A549 treated with CpdA at 1 μM for 4 hours (cell line): ENCODE measurements around the gene SEC14L6. TPM values are rescaled to one million over a fixed set of nuclear protein-coding genes. Genes with fewer than 3 reads are reported as not detected.

ENCODE experiments used
- total RNA-seq: library from RNA; stranded (reverse); fragments of 200-300 nt; extraction: Qiagen RNA extraction; gene quantifications from 5 replicates; pipeline ENCODE4 v1.2.3, GENCODE V29; 2022; ENCODE audit warnings: low read depth

The SEC14L6 gene
- not detected in 5 replicates for total RNA-seq

GRCh38 chr22:30546616-30547015 is at the start of gene SEC14L6:
SEC14L6 (minus strand) TSS chr22:30546741; CDS start chr22:30546682, 59 bp downstream.

GRCh38 chr22:30591588-30592359 is 45.2 kb upstream of the SEC14L6 start, which contains the start of gene PES1:
PES1 (minus strand) TSS chr22:30591910; CDS start chr22:30591833, 77 bp downstream.

DNA sequence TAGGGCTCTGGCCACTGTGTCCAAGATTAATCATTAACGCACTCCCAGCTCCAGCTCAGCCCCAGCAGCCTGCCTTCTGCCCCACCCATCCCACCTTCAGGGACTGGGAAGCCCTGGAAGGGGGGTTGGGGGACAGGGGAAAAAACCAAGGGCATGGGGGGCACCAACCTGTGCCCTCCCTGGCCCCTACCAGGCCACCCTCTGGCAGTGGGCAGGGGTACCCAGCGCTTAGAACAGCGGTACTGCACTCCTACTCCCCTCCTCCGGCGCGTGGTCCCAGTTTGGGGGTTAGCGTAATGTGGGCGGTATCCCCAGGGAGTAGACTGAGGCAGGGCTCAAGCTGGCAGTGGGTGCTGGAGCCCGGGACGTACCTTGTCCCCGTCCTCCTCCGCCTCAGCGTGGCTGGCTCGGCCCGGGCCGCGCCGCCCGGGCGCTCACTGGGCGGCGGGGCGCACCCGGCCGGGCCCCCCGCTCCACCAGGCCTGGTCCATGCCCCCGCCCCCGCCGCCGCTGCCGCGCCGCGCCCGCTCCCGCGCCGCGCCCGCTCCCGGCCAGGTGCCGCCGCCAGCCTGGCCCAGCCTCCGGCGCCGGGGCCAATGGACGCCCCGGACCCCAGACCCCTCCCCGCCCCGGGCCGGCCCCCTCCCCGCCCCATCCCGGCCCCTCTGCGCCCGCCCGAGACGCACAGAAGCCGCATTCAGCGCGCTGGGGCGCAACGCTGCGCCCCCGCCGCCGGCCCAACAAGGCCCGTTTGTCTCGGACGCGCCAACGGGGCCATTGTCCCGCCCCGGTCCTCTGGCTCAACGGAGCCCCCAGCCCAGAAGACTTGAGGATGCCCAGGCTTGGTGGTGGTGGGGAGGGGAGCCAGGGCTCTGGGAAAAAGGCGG is 27.8 kb upstream of the SEC14L6 start, which contains the start of gene GAL3ST1:
Gene GAL3ST1, minus strand, starts transcription at position 571 of the 887 bp plus-strand sequence. CDS start 17,273 bp downstream, outside the sequence.

Other genes with a start within 250 kb of the SEC14L6 start
- 9.2 to 12.7 TPM (median 12.4 TPM) in 5 replicates for gene TBC1D10A, start 219.8 kb downstream of the SEC14L6 start, total RNA-seq
- 45.0 to 70.0 TPM (median 61.9 TPM) in 5 replicates for gene SF3A1, start 189.8 kb downstream of the SEC14L6 start, total RNA-seq
- gene CCDC157, start 189.7 kb downstream of the SEC14L6 start, total RNA-seq, result 2.2 to 3.3 TPM (median 3.2 TPM) in 5 replicates
- 16.0 to 20.7 TPM (median 17.3 TPM) in 5 replicates for gene RNF215, start 159.3 kb downstream of the SEC14L6 start, total RNA-seq
- 18.4 to 36.4 TPM (median 24.9 TPM) in 5 replicates for gene SEC14L2, start 149.7 kb downstream of the SEC14L6 start, total RNA-seq
- 70.1 to 77.3 TPM (median 72.6 TPM) in 5 replicates for gene MTFP1, start 121.0 kb downstream of the SEC14L6 start, total RNA-seq
- not detected in 5 replicates for gene SEC14L3, start 74.7 kb downstream of the SEC14L6 start, total RNA-seq
- gene SEC14L4, start 41.0 kb downstream of the SEC14L6 start, total RNA-seq, result 4.0 to 6.7 TPM (median 5.1 TPM) in 5 replicates
- 6.6 to 9.7 TPM (median 7.9 TPM) in 5 replicates for gene GAL3ST1, start 27.9 kb upstream of the SEC14L6 start, total RNA-seq
- gene PES1, start 45.2 kb upstream of the SEC14L6 start, total RNA-seq, result 113 to 122 TPM (median 116 TPM) in 5 replicates
- 3.7 to 5.5 TPM (median 4.3 TPM) in 5 replicates for gene TCN2, start 60.4 kb upstream of the SEC14L6 start, total RNA-seq
- 5.2 to 7.6 TPM (median 6.4 TPM) in 5 replicates for gene SLC35E4, start 89.0 kb upstream of the SEC14L6 start, total RNA-seq
- gene DUSP18, start 121.1 kb upstream of the SEC14L6 start, total RNA-seq, result 3.0 to 5.3 TPM (median 4.6 TPM) in 5 replicates
- gene OSBP2, start 148.1 kb upstream of the SEC14L6 start, total RNA-seq, result 12.4 to 15.0 TPM (median 13.1 TPM) in 5 replicates